ENCODE measurements around the gene RPS6KA1.

DNA sequence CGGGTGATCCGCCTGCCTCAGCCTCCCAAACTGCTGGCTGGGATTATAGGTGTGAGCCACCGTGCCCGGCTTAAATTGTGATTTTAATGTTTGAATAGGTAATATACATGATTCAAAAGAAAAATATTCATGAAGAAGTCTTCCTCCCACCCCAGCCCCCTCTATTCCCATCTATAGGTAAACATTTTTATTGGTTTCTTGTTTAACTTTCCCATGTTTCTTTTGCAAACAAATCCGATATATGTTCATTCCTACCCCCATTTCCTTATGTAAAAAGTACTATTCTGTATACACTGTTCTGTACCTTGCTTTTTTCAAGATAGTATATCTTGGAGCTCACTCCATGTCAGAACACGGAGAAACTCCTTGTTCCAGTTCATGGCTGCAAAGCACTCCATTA, 23.2 kb downstream of the RPS6KA1 start:
- TF ChIP-seq TAF1 (IDR thresholded peaks at IDR 0.05; ENCODE audit: low read depth, low read length), result no peak
- TF ChIP-seq, protein P1, sequence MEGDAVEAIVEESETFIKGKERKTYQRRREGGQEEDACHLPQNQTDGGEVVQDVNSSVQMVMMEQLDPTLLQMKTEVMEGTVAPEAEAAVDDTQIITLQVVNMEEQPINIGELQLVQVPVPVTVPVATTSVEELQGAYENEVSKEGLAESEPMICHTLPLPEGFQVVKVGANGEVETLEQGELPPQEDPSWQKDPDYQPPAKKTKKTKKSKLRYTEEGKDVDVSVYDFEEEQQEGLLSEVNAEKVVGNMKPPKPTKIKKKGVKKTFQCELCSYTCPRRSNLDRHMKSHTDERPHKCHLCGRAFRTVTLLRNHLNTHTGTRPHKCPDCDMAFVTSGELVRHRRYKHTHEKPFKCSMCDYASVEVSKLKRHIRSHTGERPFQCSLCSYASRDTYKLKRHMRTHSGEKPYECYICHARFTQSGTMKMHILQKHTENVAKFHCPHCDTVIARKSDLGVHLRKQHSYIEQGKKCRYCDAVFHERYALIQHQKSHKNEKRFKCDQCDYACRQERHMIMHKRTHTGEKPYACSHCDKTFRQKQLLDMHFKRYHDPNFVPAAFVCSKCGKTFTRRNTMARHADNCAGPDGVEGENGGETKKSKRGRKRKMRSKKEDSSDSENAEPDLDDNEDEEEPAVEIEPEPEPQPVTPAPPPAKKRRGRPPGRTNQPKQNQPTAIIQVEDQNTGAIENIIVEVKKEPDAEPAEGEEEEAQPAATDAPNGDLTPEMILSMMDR (IDR thresholded peaks at IDR 0.05; ENCODE audit: control extremely low read depth in 1 of 3, insufficient read depth in 1 of 3, low read depth in 1 of 3, low read length in 3 of 3), result no peak

Data from H1 (cell line).